K562 (cell line): Measurements from ENCODE around the gene AMER3. TPM values are rescaled to one million over a fixed set of nuclear protein-coding genes. Genes with fewer than 3 reads are reported as not detected.
"Not testable (repeated sequence)": the region's sequence is repeated elsewhere in the genome, so short reads cannot be mapped to it uniquely, and the experiment has no call there.

Source experiments
- ATAC-seq: fragments of 200-7000 bp; cut with Tn5 transposase; 3 replicates; pipeline ENCODE4 v1.9.1; 2020; ENCODE audit warnings: moderate library complexity
- BruUV-seq: library from RNA; stranded (reverse); fragments of 400-500 nt; replicated peaks from 2 replicates; lab custom pipeline; 2021; lab: Mats Ljungman, UMichigan
- CTCF ChIA-PET: fragments of 300-600 bp; formaldehyde crosslinking; extraction: SDS; loops from one replicate; lab custom pipeline; 2021; ENCODE audit warnings: low intra/inter-chr PET ratio; lab: Yijun Ruan, JAX
- POLR2A ChIA-PET: fragments of 300-600, 350-650 bp; sonication (Branson Sonifier 250); formaldehyde crosslinking; extraction: SDS; loops from one replicate; lab custom pipeline; 2021; ENCODE audit warnings: antibody characterized with exemption, inconsistent platforms; lab: Yijun Ruan, JAX
- DNase-seq, 4 experiments: peaks; one replicate each; pipeline versions ENCODE4 v3.0.0 to v3.0.0-alpha.2; 2011 to 2018; ENCODE audit warnings: low spot score in 3 of 4, mixed read lengths in 3 of 4; ENCODE audit errors: extremely low read depth in 1 of 4
- FAIRE-seq: peaks from 2 replicates; lab custom pipeline; 2011; peaks lifted over from hg19 to GRCh38; lab: Jason Lieb, UNC
- H2AFZ ChIP-seq: 2 replicates; pipeline ENCODE4 v1.6.0; 2011; ENCODE audit warnings: low read depth, low read length, control low read depth, inconsistent platforms
- H3K27ac ChIP-seq: fragments of 200-600 bp; 3 replicates; pipeline ENCODE4 v1.8.0; 2011; ENCODE audit warnings: low read depth, mild to moderate bottlenecking, control low read depth, inconsistent platforms, low read length, moderate library complexity, mixed read lengths; ENCODE audit errors: extremely low read depth
- H3K27me3 ChIP-seq, 2 experiments: fragments of 300-600 bp in 1 of 2; 2 replicates in 1 of 2; 3 replicates in 1 of 2; pipeline versions ENCODE4 v1.6.0 to v1.8.0; 2011; ENCODE audit warnings: inconsistent platforms in 2 of 2, low read length in 2 of 2, mild to moderate bottlenecking in 1 of 2, mixed read lengths in 1 of 2, moderate library complexity in 1 of 2; ENCODE audit not compliant: control insufficient read depth in 2 of 2, insufficient read depth in 2 of 2
- H3K36me3 ChIP-seq: fragments of 300-600 bp; 3 replicates; pipeline ENCODE4 v1.8.0; 2011; ENCODE audit warnings: mild to moderate bottlenecking, low read length, inconsistent platforms; ENCODE audit not compliant: control insufficient read depth, insufficient read depth
- H3K4me1 ChIP-seq, 2 experiments: fragments of 200-600 bp in 1 of 2; replicated peaks in 1 of 2; 2 replicates in 1 of 2; 3 replicates in 1 of 2; pipeline versions ENCODE4 v1.5.1 to v1.8.0; 2011; ENCODE audit warnings: inconsistent platforms in 2 of 2, low read length in 2 of 2, mild to moderate bottlenecking in 1 of 2, mixed read lengths in 1 of 2, moderate library complexity in 1 of 2; ENCODE audit not compliant: control insufficient read depth in 2 of 2, insufficient read depth in 2 of 2
- H3K4me2 ChIP-seq: 2 replicates; pipeline ENCODE4 v1.6.1; 2011; ENCODE audit warnings: low read length, control low read depth, inconsistent platforms, mixed read lengths; ENCODE audit not compliant: insufficient read depth
- H3K4me3 ChIP-seq: fragments of 200-600 bp; sonication (generic), shearing (Covaris generic); 2 replicates; pipeline ENCODE4 v1.5.1; 2016; ENCODE audit warnings: control low read depth, inconsistent platforms
- H3K79me2 ChIP-seq: fragments of 200-600 bp; 3 replicates; pipeline ENCODE4 v1.8.0; 2011; ENCODE audit warnings: low read length, inconsistent platforms; ENCODE audit not compliant: control insufficient read depth, insufficient read depth
- H3K9ac ChIP-seq, 2 experiments: 2 replicates each; pipeline versions ENCODE4 v1.6.0 to v1.6.1; 2011; ENCODE audit warnings: low read depth in 2 of 2, low read length in 2 of 2, control low read depth in 1 of 2, inconsistent platforms in 1 of 2, mild to moderate bottlenecking in 1 of 2, mixed read lengths in 1 of 2; ENCODE audit not compliant: insufficient read depth in 1 of 2
- H3K9me1 ChIP-seq: one replicate; pipeline ENCODE4 v1.6.0; 2011; ENCODE audit warnings: inconsistent platforms, mild to moderate bottlenecking, low read length, moderate library complexity; ENCODE audit not compliant: control insufficient read depth, insufficient read depth
- H3K9me3 ChIP-seq: replicated peaks from 2 replicates; pipeline ENCODE4 v1.5.1; 2011; ENCODE audit warnings: low read depth, low read length, inconsistent platforms; ENCODE audit not compliant: control insufficient read depth, insufficient read depth
- H4K20me1 ChIP-seq: replicated peaks from 2 replicates; pipeline ENCODE4 v1.6.1; 2011; ENCODE audit warnings: low read length, inconsistent platforms, mixed read lengths; ENCODE audit not compliant: control insufficient read depth, insufficient read depth
- EGR1 ChIP-seq: fragments of 450-650 bp; conservative IDR thresholded peaks from 2 replicates; pipeline ENCODE4 v1.6.1; 2017; ENCODE audit warnings: mild to moderate bottlenecking
- RHOXF2B ChIP-seq: fragments of 250-450 bp; sonication (Bioruptor Pico); conservative IDR thresholded peaks from 2 replicates; pipeline ENCODE4 v1.5.1; 2021
- WGBS: fragments of 100-300 bp; shearing (Covaris generic); methylation state at CpG from one replicate; pipeline ENCODE4 v1.1.6; 2016; ENCODE audit warnings: low coverage, mixed read lengths; ENCODE audit not compliant: insufficient coverage; ENCODE audit errors: missing lambda C conversion rate; 5-methylcytosine and 5-hydroxymethylcytosine counted together
- in situ Hi-C: fragments of 300-500 bp; cut with MboI; formaldehyde crosslinking; loops from 4 replicates; pipeline ENCODE4 v1.15.0; 2018; ENCODE audit warnings: inconsistent platforms, mixed read lengths
- intact Hi-C: fragments of 100-400 bp; cut with micrococcal nuclease; formaldehyde crosslinking; loops from 2 replicates; pipeline ENCODE4 v1.14.2; 2022
- polyA plus RNA-seq, 8 experiments: library from polyadenylated mRNA; depleted of rRNA in 4 of 8; stranded (reverse) in 5 of 8; unstranded in 3 of 8; fragments of >200 nt; fragmentation: Nextera tagmentation in 2 of 8; fragmentation: Illumina TruSeq in 1 of 8; extraction: Ambion mirVana in 2 of 8; extraction: Trizol in 1 of 8; gene quantifications; 2 replicates each; pipeline versions ENCODE4 v1.2.1 to v1.2.3, GENCODE V29; 2011 to 2014; ENCODE audit warnings: inconsistent platforms in 1 of 8, missing spikeins in 1 of 8
- total RNA-seq, 7 experiments: library from RNA; depleted of rRNA in 6 of 7; stranded (reverse); fragments of >200 nt in 6 of 7; fragmentation: Illumina TruSeq in 2 of 7; extraction: Trizol in 2 of 7; gene quantifications; 2 replicates each; pipeline versions ENCODE4 v1.2.1 to v1.2.3, GENCODE V29; 2011 to 2021; ENCODE audit warnings: low replicate concordance in 1 of 7

Gene AMER3
- total and polyA plus RNA-seq, 9 of the 15 experiments (the other 6 are each of a cell fraction or from before 2014, with no cell fraction given), result not detected

- H3K4me3 ChIP-seq, H3K4me2 ChIP-seq, H2AFZ ChIP-seq, DNase-seq, H3K27me3 ChIP-seq, POLR2A ChIA-PET, H3K9me1 ChIP-seq, H3K79me2 ChIP-seq, CTCF ChIA-PET, H3K27ac ChIP-seq, H3K9ac ChIP-seq, ATAC-seq, FAIRE-seq, H3K36me3 ChIP-seq, intact Hi-C loops, H3K9me3 ChIP-seq, H4K20me1 ChIP-seq, H3K4me1 ChIP-seq, BruUV-seq: not testable (repeated sequence)
- in situ Hi-C loops, result loop anchor here (10.0 kb wide), 1 partner anchor 310 kb away; no protein-coding TSS in a partner anchor
- WGBS, result no CpG with 5 or more reads among the region's 2 CpGs
Observed at GRCh38 chr2:130714795-130715194, 40.5 kb upstream of the AMER3 start.

DNA sequence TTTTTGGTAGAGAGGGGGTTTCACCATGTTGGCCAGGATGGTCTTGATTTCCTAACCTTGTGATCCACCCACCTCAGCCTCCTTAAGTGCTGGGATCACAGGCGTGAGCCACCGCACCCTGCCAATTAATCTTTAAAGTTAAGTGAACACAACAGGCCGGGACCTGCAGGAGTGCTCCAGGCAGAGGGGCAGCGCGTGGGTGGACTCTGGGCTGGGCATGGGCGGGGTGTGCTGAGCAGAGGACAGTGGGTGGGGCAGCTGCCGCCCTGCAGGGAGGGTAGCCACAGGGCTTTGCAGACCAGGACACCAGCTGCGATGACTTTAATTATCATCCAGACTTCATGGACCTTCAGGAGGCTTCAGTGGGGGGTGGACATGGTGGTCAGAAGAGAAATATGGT is 35.3 kb upstream of the AMER3 start:
- Histone ChIP-seq H3K9ac (no peak overlapping the region), H2AFZ (no peak overlapping the region), H3K4me3 (no peak overlapping the region), H3K9me1 (no peaks in the 10 kb centered on the region), H4K20me1 (no peaks in the 10 kb centered on the region), H3K79me2 (no peaks in the 10 kb centered on the region), H3K36me3 (no peaks in the 10 kb centered on the region), H3K4me1 (no peaks in the 10 kb centered on the region), H3K9me3 (no peaks in the 10 kb centered on the region; the same call in 1 of the 2 replicates), H3K27me3 (no peaks in the 10 kb centered on the region), H3K27ac (no peak overlapping the region)
- no peak for ATAC-seq
- no peak for FAIRE-seq
- intact Hi-C loops (no loop called here), in situ Hi-C loops (no loop called here)
- WGBS, result 0% methylated on average over 5 of the region's 8 CpGs
- POLR2A ChIA-PET, result no interaction called here
- CTCF ChIA-PET, result no interaction called here
- no TSS peak for BruUV-seq
- TF ChIP-seq RHOXF2B (CRISPR knock-in tag), result no peak
- TF ChIP-seq EGR1, result peak; percentile 29; the same call in 1 of the 2 replicates
- TF ChIP-seq, all 486 proteins: peak for 1
- no peak for DNase-seq
- H3K4me2 ChIP-seq, result no peak overlapping the region
